Renal pelvis (tissue), 12 donors: ENCODE results near the gene UTS2R. TPM values are rescaled to one million over a fixed set of nuclear protein-coding genes. Genes with fewer than 3 reads are reported as not detected.

Experiments used
- DNase-seq: peaks from one replicate; pipeline ENCODE4 v3.0.0-alpha.2; 2013
- long read RNA-seq, 16 experiments: transcript quantifications; one replicate each; lab custom pipeline, GENCODE V29; 2026
- polyA plus RNA-seq, 3 donors: library from polyadenylated mRNA; unstranded; fragments of 120-200 nt; gene quantifications; one replicate each; pipeline ENCODE4 v1.2.1, GENCODE V29; 2013; ENCODE audit not compliant: insufficient read length in 3 of 3

UTS2R gene
- under 1 TPM; 0.71 to 0.91 (median 0.75) TPM for polyA plus RNA-seq
- long read RNA-seq, donor 1: 0 reads
- long read RNA-seq, donor 2: 0 reads
- long read RNA-seq, donor 3, partial matches to known transcripts: 0 of 2 reads
- long read RNA-seq, donor 3, other reads (novel, unspliced or antisense): 0 of 2 reads
- long read RNA-seq, donor 4, partial matches to known transcripts: 0 of 1 reads
- long read RNA-seq, donor 4, other reads (novel, unspliced or antisense): 0 of 1 reads
- long read RNA-seq, donor 5: 0 reads
- long read RNA-seq, donor 6: 0 reads
- long read RNA-seq, donor 7, partial matches to known transcripts: 0 of 1 reads
- long read RNA-seq, donor 7, other reads (novel, unspliced or antisense): 0 of 1 reads
- long read RNA-seq, donor 8: 0 reads
- long read RNA-seq, donor 9: 0 reads
- long read RNA-seq, donor 10: 0 reads
- long read RNA-seq, donor 11: 0 reads
- long read RNA-seq, donor 12: 0 reads
- long read RNA-seq, donor 13: 0 reads
- long read RNA-seq, donor 14: 0 reads
- long read RNA-seq, donor 15: 0 reads
- long read RNA-seq, donor 16: 0 reads

GRCh38 chr17:82371333-82372248 is at the start of gene UTS2R:
Gene UTS2R (plus strand): TSS chr17:82371765. CDS start chr17:82374325, 2,560 bp downstream.
- DNase-seq: no peak

GRCh38 chr17:82321947-82322466 is 49.6 kb upstream of the UTS2R start:
- DNase-seq: no peak

GRCh38 chr17:82322526-82323453 is 48.8 kb upstream of the UTS2R start:
- DNase-seq: no peak

GRCh38 chr17:82323514-82324234 is 47.9 kb upstream of the UTS2R start:
- DNase-seq: no peak

GRCh38 chr17:82324566-82325285 is 46.8 kb upstream of the UTS2R start:
- DNase-seq: no peak

- DNase-seq: no peak
These were observed 46.0 kb upstream of the UTS2R start for GRCh38 chr17:82325286-82326180.

- DNase-seq: no peak
These were observed 44.3 kb upstream of the UTS2R start for GRCh38 chr17:82327289-82327688.

GRCh38 chr17:82327757-82328140 is 43.8 kb upstream of the UTS2R start:
- DNase-seq: no peak

- DNase-seq: no peak
These were observed 43.2 kb upstream of the UTS2R start for GRCh38 chr17:82328141-82328993.

- DNase-seq: no peak
These were observed 42.5 kb upstream of the UTS2R start for GRCh38 chr17:82328994-82329507.

GRCh38 chr17:82329683-82330321 is 41.8 kb upstream of the UTS2R start:
- DNase-seq: no peak

GRCh38 chr17:82330322-82331239 is 41.0 kb upstream of the UTS2R start:
- no peak for DNase-seq

GRCh38 chr17:82331345-82331939 is 40.1 kb upstream of the UTS2R start:
- no peak for DNase-seq

- DNase-seq: no peak
These were observed 38.8 kb upstream of the UTS2R start for GRCh38 chr17:82332669-82333278.
